ENCODE data around the gene LPP.

LPP gene

DNA sequence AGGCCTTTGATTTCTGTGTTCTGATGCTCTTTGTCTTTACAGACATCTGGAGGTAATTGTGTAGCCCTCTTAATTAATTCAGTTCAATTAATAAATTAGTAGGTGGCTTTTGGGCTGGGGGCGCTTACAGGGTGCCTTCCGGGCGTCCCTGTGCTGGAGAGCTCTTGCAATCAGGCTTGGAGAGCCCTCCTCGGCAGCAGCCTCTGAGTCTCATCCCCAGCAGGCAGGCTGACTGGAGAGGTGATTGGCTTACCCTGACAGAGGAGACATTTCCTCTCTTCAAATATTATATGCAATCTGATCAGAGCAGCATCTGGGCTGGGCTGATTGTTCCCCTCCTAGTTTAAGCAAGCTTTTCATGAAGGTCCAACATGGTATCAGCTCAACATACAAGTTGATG is 250.7 kb downstream of the LPP start:
- TF ChIP-seq, protein P1, sequence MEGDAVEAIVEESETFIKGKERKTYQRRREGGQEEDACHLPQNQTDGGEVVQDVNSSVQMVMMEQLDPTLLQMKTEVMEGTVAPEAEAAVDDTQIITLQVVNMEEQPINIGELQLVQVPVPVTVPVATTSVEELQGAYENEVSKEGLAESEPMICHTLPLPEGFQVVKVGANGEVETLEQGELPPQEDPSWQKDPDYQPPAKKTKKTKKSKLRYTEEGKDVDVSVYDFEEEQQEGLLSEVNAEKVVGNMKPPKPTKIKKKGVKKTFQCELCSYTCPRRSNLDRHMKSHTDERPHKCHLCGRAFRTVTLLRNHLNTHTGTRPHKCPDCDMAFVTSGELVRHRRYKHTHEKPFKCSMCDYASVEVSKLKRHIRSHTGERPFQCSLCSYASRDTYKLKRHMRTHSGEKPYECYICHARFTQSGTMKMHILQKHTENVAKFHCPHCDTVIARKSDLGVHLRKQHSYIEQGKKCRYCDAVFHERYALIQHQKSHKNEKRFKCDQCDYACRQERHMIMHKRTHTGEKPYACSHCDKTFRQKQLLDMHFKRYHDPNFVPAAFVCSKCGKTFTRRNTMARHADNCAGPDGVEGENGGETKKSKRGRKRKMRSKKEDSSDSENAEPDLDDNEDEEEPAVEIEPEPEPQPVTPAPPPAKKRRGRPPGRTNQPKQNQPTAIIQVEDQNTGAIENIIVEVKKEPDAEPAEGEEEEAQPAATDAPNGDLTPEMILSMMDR (IDR thresholded peaks at IDR 0.05): no peak
- no peak for TF ChIP-seq ZFX (IDR thresholded peaks at IDR 0.05; ENCODE audit: borderline replicate concordance)
- no peak overlapping the region for H3K27ac ChIP-seq

- TF ChIP-seq, protein P1 (IDR thresholded peaks at IDR 0.05): no peak
- no peak for TF ChIP-seq ZFX (IDR thresholded peaks at IDR 0.05; ENCODE audit: borderline replicate concordance)
- H3K27ac ChIP-seq: peak overlapping the region; percentile 32
Measured at GRCh38 chr3:188407158-188407880, 253.4 kb downstream of the LPP start.

DNA sequence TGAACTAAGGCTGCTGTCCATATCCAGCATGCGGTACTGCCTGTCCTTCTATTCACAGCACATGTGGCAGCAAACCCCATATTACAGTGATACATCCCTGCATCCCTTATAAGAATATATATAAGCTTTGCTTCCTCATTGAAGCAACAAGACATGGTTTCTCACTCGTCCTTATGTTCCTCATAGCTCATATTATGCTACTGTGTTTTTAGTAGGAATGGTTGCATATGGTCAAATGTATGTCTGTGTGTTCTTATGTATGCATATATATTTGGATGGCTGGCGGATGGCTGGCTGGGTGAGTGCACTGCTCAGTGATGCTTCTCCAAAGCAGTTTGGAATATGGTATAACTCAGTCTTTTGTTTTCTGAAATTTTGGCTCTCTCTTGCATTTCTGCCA is 254.9 kb downstream of the LPP start:
- H3K27ac ChIP-seq: no peak overlapping the region
- TF ChIP-seq, protein P1 (IDR thresholded peaks at IDR 0.05): no peak
- TF ChIP-seq ZFX (IDR thresholded peaks at IDR 0.05; ENCODE audit: borderline replicate concordance): no peak

DNA sequence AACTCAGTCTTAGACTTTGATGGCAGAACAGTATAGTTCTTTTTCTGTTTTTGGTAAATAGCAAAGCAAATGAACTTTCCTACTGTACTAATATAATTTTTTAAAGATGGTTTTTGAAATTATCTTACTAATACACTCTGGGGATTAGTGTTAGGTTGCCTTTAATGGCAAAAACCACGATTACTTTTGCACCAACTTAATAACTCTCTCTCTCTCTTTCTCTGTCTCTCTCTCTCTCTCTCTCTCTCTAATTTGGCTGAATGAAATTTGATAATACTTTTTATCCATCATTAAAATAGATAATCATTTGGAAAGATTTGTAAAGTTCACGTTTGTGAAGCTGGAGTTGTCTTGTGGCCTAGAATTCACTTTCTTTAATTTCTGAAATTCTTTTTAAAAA is 257.8 kb downstream of the LPP start:
- no peak for TF ChIP-seq ZFX (IDR thresholded peaks at IDR 0.05; ENCODE audit: borderline replicate concordance)
- TF ChIP-seq, protein P1 (IDR thresholded peaks at IDR 0.05): no peak
- H3K27ac ChIP-seq: no peak overlapping the region

- TF ChIP-seq ZFX (IDR thresholded peaks at IDR 0.05; ENCODE audit: borderline replicate concordance): no peak
- TF ChIP-seq, protein P1 (IDR thresholded peaks at IDR 0.05): no peak
- no peak overlapping the region for H3K27ac ChIP-seq
Measured at GRCh38 chr3:188415196-188415595, 261.2 kb downstream of the LPP start.

- H3K27ac ChIP-seq: no peak overlapping the region
- TF ChIP-seq, protein P1 (IDR thresholded peaks at IDR 0.05): no peak
- TF ChIP-seq ZFX (IDR thresholded peaks at IDR 0.05; ENCODE audit: borderline replicate concordance): no peak
Measured at GRCh38 chr3:188416041-188416440, 262.1 kb downstream of the LPP start.

GRCh38 chr3:188417271-188417696 is 263.3 kb downstream of the LPP start:
- TF ChIP-seq, protein P1 (IDR thresholded peaks at IDR 0.05): no peak
- TF ChIP-seq ZFX (IDR thresholded peaks at IDR 0.05; ENCODE audit: borderline replicate concordance): no peak
- peak overlapping the region; percentile 52 for H3K27ac ChIP-seq

Data from 22Rv1 (cell line).